ENCODE measurements around the gene RMDN2. TPM values are rescaled to one million over a fixed set of nuclear protein-coding genes. Genes with fewer than 3 reads are reported as not detected.
"Not testable (repeated sequence)": the region's sequence is repeated elsewhere in the genome, so short reads cannot be mapped to it uniquely, and the experiment has no call there.

RMDN2 gene
- polyA plus RNA-seq, 3 donors = 7.0 to 14.3 (median 10.7) TPM

DNA sequence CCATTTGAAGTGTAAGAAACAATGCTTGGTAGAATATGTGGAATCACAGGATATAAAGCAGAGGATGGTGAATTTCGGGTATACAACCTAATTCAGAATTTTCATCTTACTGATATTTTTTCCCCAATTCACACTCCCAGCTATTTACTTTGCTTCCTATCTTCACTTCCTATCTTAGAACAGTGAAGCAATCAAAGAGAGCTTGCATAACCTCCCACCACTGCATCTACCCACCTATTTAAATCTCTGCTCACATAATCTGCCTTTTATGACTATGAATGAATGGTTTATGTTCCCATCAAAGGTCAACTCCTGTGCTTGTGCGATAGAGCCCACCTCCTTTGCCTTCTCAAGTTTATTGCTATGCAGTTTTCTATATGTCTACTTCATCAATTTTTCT, 3.3 kb downstream of the RMDN2 start:
- Histone ChIP-seq H3K4me3 (replicated peaks in 1 of 3; ENCODE audit: low read depth in 2 of 3, low read length in 3 of 3) (peak overlapping the region in 1 of 3 experiments; percentile 38), H3K9ac (ENCODE audit: insufficient read depth, low read length, poor library complexity, severe bottlenecking) (no peak overlapping the region), H3K4me1 (ENCODE audit: control insufficient read depth in 1 of 2, insufficient read depth in 2 of 2, low read length in 2 of 2) (peaks cover 41 to 52% of the 10 kb centered on the region in 2 donors), H4K20me1 (ENCODE audit: insufficient read depth, low read length) (no peaks in the 10 kb centered on the region), H3K4me2 (replicated peaks; ENCODE audit: extremely low read depth, low read length, poor library complexity, severe bottlenecking) (peak overlapping the region; percentile 64), H3K9me3 (replicated peaks in 1 of 2; ENCODE audit: control insufficient read depth in 1 of 2, insufficient read depth in 1 of 2, low read length in 2 of 2) (no peaks in the 10 kb centered on the region), H3K27ac (ENCODE audit: low read depth in 1 of 2, low read length in 2 of 2) (peak overlapping the region in 1 of 2 donors; percentile 51), H3K36me3 (replicated peaks in 1 of 2; ENCODE audit: control insufficient read depth in 1 of 2, insufficient read depth in 2 of 2, low read length in 2 of 2) (no peaks in the 10 kb centered on the region), H3K27me3 (ENCODE audit: control insufficient read depth in 2 of 2, insufficient read depth in 2 of 2, low read length in 2 of 2) (no peaks in the 10 kb centered on the region), H2AFZ (ENCODE audit: insufficient read depth, low read depth, low read length, poor library complexity, severe bottlenecking) (peak overlapping the region; percentile 3), H3K79me2 (ENCODE audit: insufficient read depth, low read length) (peaks cover 46% of the 10 kb centered on the region)
- H3K4me3 Mint-ChIP-seq = peak overlapping the region in 1 of 2 donors; percentile 52
- H3K36me3 Mint-ChIP-seq = peaks cover 18 to 24% of the 10 kb centered on the region in 2 donors
- H3K4me1 Mint-ChIP-seq = peaks cover 50% of the 10 kb centered on the region
- H3K9me3 Mint-ChIP-seq = peaks cover 0 to 4% (median 2%) of the 10 kb centered on the region in 7 donors
- peak; percentile 25 to 68 (median 56) for DNase-seq
- intact Hi-C loops (cut with micrococcal nuclease) = no loop called here
- peak overlapping the region in 3 of 7 donors; percentile 16 to 38 (median 18) for H3K27ac Mint-ChIP-seq
- TF ChIP-seq, protein P1, sequence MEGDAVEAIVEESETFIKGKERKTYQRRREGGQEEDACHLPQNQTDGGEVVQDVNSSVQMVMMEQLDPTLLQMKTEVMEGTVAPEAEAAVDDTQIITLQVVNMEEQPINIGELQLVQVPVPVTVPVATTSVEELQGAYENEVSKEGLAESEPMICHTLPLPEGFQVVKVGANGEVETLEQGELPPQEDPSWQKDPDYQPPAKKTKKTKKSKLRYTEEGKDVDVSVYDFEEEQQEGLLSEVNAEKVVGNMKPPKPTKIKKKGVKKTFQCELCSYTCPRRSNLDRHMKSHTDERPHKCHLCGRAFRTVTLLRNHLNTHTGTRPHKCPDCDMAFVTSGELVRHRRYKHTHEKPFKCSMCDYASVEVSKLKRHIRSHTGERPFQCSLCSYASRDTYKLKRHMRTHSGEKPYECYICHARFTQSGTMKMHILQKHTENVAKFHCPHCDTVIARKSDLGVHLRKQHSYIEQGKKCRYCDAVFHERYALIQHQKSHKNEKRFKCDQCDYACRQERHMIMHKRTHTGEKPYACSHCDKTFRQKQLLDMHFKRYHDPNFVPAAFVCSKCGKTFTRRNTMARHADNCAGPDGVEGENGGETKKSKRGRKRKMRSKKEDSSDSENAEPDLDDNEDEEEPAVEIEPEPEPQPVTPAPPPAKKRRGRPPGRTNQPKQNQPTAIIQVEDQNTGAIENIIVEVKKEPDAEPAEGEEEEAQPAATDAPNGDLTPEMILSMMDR (IDR thresholded peaks at IDR 0.05) = no peak
- H3K27me3 Mint-ChIP-seq (ENCODE audit: low read depth in 3 of 3) = peaks cover 0 to 3% (median 3%) of the 10 kb centered on the region in 3 donors
- WGBS (ENCODE audit: insufficient coverage) = no CpG with 5 or more reads among the region's 2 CpGs

- H3K27me3 ChIP-seq (ENCODE audit: control insufficient read depth in 2 of 2, insufficient read depth in 2 of 2, low read length in 2 of 2); H4K20me1 ChIP-seq (ENCODE audit: insufficient read depth, low read length); DNase-seq; H3K27ac ChIP-seq (ENCODE audit: low read depth in 1 of 2, low read length in 2 of 2); H3K9ac ChIP-seq (ENCODE audit: insufficient read depth, low read length, poor library complexity, severe bottlenecking); intact Hi-C loops (cut with micrococcal nuclease); H2AFZ ChIP-seq (ENCODE audit: insufficient read depth, low read depth, low read length, poor library complexity, severe bottlenecking); H3K9me3 Mint-ChIP-seq; H3K4me3 Mint-ChIP-seq; H3K9me3 ChIP-seq (replicated peaks in 1 of 2; ENCODE audit: control insufficient read depth in 1 of 2, insufficient read depth in 1 of 2, low read length in 2 of 2); H3K4me3 ChIP-seq (replicated peaks in 1 of 3; ENCODE audit: low read depth in 2 of 3, low read length in 3 of 3); H3K27me3 Mint-ChIP-seq (ENCODE audit: low read depth in 3 of 3); H3K4me2 ChIP-seq (replicated peaks; ENCODE audit: extremely low read depth, low read length, poor library complexity, severe bottlenecking); H3K36me3 ChIP-seq (replicated peaks in 1 of 2; ENCODE audit: control insufficient read depth in 1 of 2, insufficient read depth in 2 of 2, low read length in 2 of 2): not testable (repeated sequence)
- peak overlapping the region in 2 of 7 donors; percentile 30 to 66 for H3K27ac Mint-ChIP-seq
- H3K4me1 ChIP-seq (ENCODE audit: control insufficient read depth in 1 of 2, insufficient read depth in 2 of 2, low read length in 2 of 2) = peaks cover 40 to 54% of the 10 kb centered on the region in 2 donors
- H3K4me1 Mint-ChIP-seq = peaks cover 54% of the 10 kb centered on the region
- WGBS (ENCODE audit: insufficient coverage) = no CpG with 5 or more reads among the region's 5 CpGs
- H3K36me3 Mint-ChIP-seq = peaks cover 20 to 26% of the 10 kb centered on the region in 2 donors
- H3K79me2 ChIP-seq (ENCODE audit: insufficient read depth, low read length) = peaks cover 41% of the 10 kb centered on the region
Measured at GRCh38 chr2:37930392-37930791, 5.3 kb downstream of the RMDN2 start.

GRCh38 chr2:37932873-37933272, 7.8 kb downstream of the RMDN2 start:
- DNase-seq; H2AFZ ChIP-seq (ENCODE audit: insufficient read depth, low read depth, low read length, poor library complexity, severe bottlenecking); H4K20me1 ChIP-seq (ENCODE audit: insufficient read depth, low read length); intact Hi-C loops (cut with micrococcal nuclease); H3K9me3 ChIP-seq (replicated peaks in 1 of 2; ENCODE audit: control insufficient read depth in 1 of 2, insufficient read depth in 1 of 2, low read length in 2 of 2); H3K4me2 ChIP-seq (replicated peaks; ENCODE audit: extremely low read depth, low read length, poor library complexity, severe bottlenecking); H3K4me3 ChIP-seq (replicated peaks in 1 of 3; ENCODE audit: low read depth in 2 of 3, low read length in 3 of 3); H3K27ac ChIP-seq (ENCODE audit: low read depth in 1 of 2, low read length in 2 of 2); H3K27me3 ChIP-seq (ENCODE audit: control insufficient read depth in 2 of 2, insufficient read depth in 2 of 2, low read length in 2 of 2); H3K9me3 Mint-ChIP-seq; H3K4me3 Mint-ChIP-seq; H3K9ac ChIP-seq (ENCODE audit: insufficient read depth, low read length, poor library complexity, severe bottlenecking); H3K36me3 ChIP-seq (replicated peaks in 1 of 2; ENCODE audit: control insufficient read depth in 1 of 2, insufficient read depth in 2 of 2, low read length in 2 of 2); H3K27me3 Mint-ChIP-seq (ENCODE audit: low read depth in 3 of 3): not testable (repeated sequence)
- peaks cover 62% of the 10 kb centered on the region for H3K4me1 Mint-ChIP-seq
- peaks cover 20 to 26% of the 10 kb centered on the region in 2 donors for H3K36me3 Mint-ChIP-seq
- peak overlapping the region in 2 of 7 donors; percentile 53 to 68 for H3K27ac Mint-ChIP-seq
- WGBS (ENCODE audit: insufficient coverage) = no CpG with 5 or more reads among the region's 28 CpGs
- Histone ChIP-seq H3K79me2 (ENCODE audit: insufficient read depth, low read length) (peaks cover 26% of the 10 kb centered on the region), H3K4me1 (ENCODE audit: control insufficient read depth in 1 of 2, insufficient read depth in 2 of 2, low read length in 2 of 2) (peaks cover 25 to 34% of the 10 kb centered on the region in 2 donors)

Data from CD14-positive monocyte (primary cell).